K562 (cell line): ENCODE results near the gene PNCK. TPM values are rescaled to one million over a fixed set of nuclear protein-coding genes. Genes with fewer than 3 reads are reported as not detected.

Experiments
- AFF4 ChIP-seq: sonication (generic); formaldehyde crosslinking; IDR thresholded peaks from 2 replicates; pipeline ENCODE4 v1.8.0; 2023; ENCODE audit warnings: mild to moderate bottlenecking, missing genetic modification reagents
- FOXJ3 ChIP-seq: sonication (generic); formaldehyde crosslinking; IDR thresholded peaks from 2 replicates; pipeline ENCODE4 v1.4.0; 2020; ENCODE audit warnings: mild to moderate bottlenecking, missing genetic modification reagents
- KHSRP ChIP-seq: fragments of 450-650 bp; IDR thresholded peaks from 2 replicates; pipeline ENCODE4 v1.6.1; 2017
- MED1 ChIP-seq: sonication (generic); formaldehyde crosslinking; IDR thresholded peaks from 2 replicates; pipeline ENCODE4 v1.8.1; 2023; ENCODE audit warnings: missing genetic modification reagents, borderline replicate concordance
- MGA ChIP-seq: fragments of 450-650 bp; IDR thresholded peaks from 2 replicates; pipeline ENCODE4 v1.6.1; 2016; ENCODE audit warnings: mild to moderate bottlenecking, moderate library complexity
- RBM22 ChIP-seq: fragments of 200-400 bp; formaldehyde crosslinking; IDR thresholded peaks from 2 replicates; pipeline ENCODE4 v1.6.1; 2018; ENCODE audit warnings: low read length, low read depth; ENCODE audit not compliant: poor library complexity, severe bottlenecking
- TEAD1 ChIP-seq, 2 experiments: fragments of 450-650 bp in 1 of 2; sonication (generic) in 1 of 2; formaldehyde crosslinking; IDR thresholded peaks; 2 replicates each; pipeline versions ENCODE4 v1.4.0 to v1.8.0; 2020 to 2022; ENCODE audit warnings: mild to moderate bottlenecking in 2 of 2, missing genetic modification reagents in 1 of 2
- THRAP3 ChIP-seq: fragments of 450-650 bp; IDR thresholded peaks from 2 replicates; pipeline ENCODE4 v1.6.1; 2016; ENCODE audit warnings: mild to moderate bottlenecking, inconsistent platforms, borderline replicate concordance
- polyA plus RNA-seq, 8 experiments: library from polyadenylated mRNA; depleted of rRNA in 4 of 8; stranded (reverse) in 5 of 8; unstranded in 3 of 8; fragments of >200 nt; fragmentation: Nextera tagmentation in 2 of 8; fragmentation: Illumina TruSeq in 1 of 8; extraction: Ambion mirVana in 2 of 8; extraction: Trizol in 1 of 8; gene quantifications; 2 replicates each; pipeline versions ENCODE4 v1.2.1 to v1.2.3, GENCODE V29; 2011 to 2014; ENCODE audit warnings: inconsistent platforms in 1 of 8, missing spikeins in 1 of 8
- total RNA-seq, 7 experiments: library from RNA; depleted of rRNA in 6 of 7; stranded (reverse); fragments of >200 nt in 6 of 7; fragmentation: Illumina TruSeq in 2 of 7; extraction: Trizol in 2 of 7; gene quantifications; 2 replicates each; pipeline versions ENCODE4 v1.2.1 to v1.2.3, GENCODE V29; 2011 to 2021; ENCODE audit warnings: low replicate concordance in 1 of 7

The PNCK gene
- total and polyA plus RNA-seq, 9 of the 15 experiments (the other 6 are each of a cell fraction or from before 2014, with no cell fraction given) = 0.13 to 7.5 (median 1.2) TPM; not detected in 1

- TF ChIP-seq AFF4 (CRISPR knock-in tag) = peak; percentile 62; the same call in 1 of the 2 replicates
- no peak for TF ChIP-seq FOXJ3 (CRISPR knock-in tag)
- TF ChIP-seq MGA = no peak
- peak; percentile 74 for TF ChIP-seq RBM22
- no peak for TF ChIP-seq TEAD1 (CRISPR knock-in tag; IDR thresholded peaks at IDR 0.05)
- no peak for TF ChIP-seq MED1 (CRISPR knock-in tag)
- no peak for TF ChIP-seq THRAP3
- TF ChIP-seq KHSRP = no peak
Measured at GRCh38 chrX:153689654-153690465, 16.2 kb upstream of the PNCK start (continued).
